Subcutaneous abdominal adipose tissue (tissue), 5 donors: ENCODE results near the gene CADPS2.

Source experiments
- H3K27ac ChIP-seq: one replicate; pipeline ENCODE4 v1.7.0; 2013; ENCODE audit warnings: low read depth, mild to moderate bottlenecking, inconsistent platforms, low read length, moderate library complexity
- H3K27me3 ChIP-seq, 5 donors: one replicate each; pipeline ENCODE4 v1.7.0; 2013; ENCODE audit warnings: low read length in 5 of 5, inconsistent platforms in 1 of 5; ENCODE audit not compliant: control insufficient read depth in 5 of 5, insufficient read depth in 4 of 5
- H3K36me3 ChIP-seq, 5 donors: one replicate each; pipeline ENCODE4 v1.7.0; 2013; ENCODE audit warnings: low read length in 5 of 5; ENCODE audit not compliant: control insufficient read depth in 5 of 5, insufficient read depth in 5 of 5
- H3K4me1 ChIP-seq, 5 donors: one replicate each; pipeline ENCODE4 v1.7.0; 2013; ENCODE audit warnings: low read length in 5 of 5, mild to moderate bottlenecking in 3 of 5, moderate library complexity in 1 of 5; ENCODE audit not compliant: control insufficient read depth in 5 of 5, insufficient read depth in 5 of 5
- H3K4me3 ChIP-seq, 5 donors: one replicate each; pipeline ENCODE4 v1.7.0; 2013; ENCODE audit warnings: low read length in 5 of 5, low read depth in 1 of 5
- H3K9ac ChIP-seq, 5 donors: one replicate each; pipeline ENCODE4 v1.7.0; 2013; ENCODE audit warnings: low read length in 5 of 5, mild to moderate bottlenecking in 4 of 5, moderate library complexity in 3 of 5
- H3K9me3 ChIP-seq, 5 donors: one replicate each; pipeline ENCODE4 v1.7.0; 2013; ENCODE audit warnings: low read length in 5 of 5; ENCODE audit not compliant: control insufficient read depth in 5 of 5
- donor health status: healthy.
- donor health status: healthy.
- donor health status: healthy.
- donor health status: healthy.
- donor health status: healthy.

CADPS2 gene

DNA sequence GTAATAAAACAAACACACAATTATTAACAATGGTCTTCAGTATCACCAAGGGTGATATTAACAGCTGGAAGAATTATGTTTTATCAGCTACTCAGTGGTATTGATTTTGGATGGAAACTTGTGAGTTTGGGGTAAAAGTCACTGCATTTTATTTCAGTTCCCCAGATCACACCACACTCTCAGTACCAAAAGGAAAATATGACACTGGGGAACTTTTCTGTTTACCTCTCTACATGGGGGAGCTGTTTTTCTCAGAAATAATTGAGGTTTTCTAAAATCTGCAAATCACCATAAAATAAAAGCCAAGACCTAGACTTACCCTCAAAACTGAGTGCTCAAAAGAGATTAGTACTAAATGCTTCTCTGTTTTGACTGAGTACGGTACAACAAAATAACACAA is 483.1 kb downstream of the CADPS2 start:
- Histone ChIP-seq H3K9ac (no peak overlapping the region), H3K27me3 (no peaks in the 10 kb centered on the region), H3K36me3 (no peaks in the 10 kb centered on the region), H3K9me3 (no peaks in the 10 kb centered on the region), H3K4me1 (no peaks in the 10 kb centered on the region), H3K27ac (no peak overlapping the region), H3K4me3 (no peak overlapping the region)

DNA sequence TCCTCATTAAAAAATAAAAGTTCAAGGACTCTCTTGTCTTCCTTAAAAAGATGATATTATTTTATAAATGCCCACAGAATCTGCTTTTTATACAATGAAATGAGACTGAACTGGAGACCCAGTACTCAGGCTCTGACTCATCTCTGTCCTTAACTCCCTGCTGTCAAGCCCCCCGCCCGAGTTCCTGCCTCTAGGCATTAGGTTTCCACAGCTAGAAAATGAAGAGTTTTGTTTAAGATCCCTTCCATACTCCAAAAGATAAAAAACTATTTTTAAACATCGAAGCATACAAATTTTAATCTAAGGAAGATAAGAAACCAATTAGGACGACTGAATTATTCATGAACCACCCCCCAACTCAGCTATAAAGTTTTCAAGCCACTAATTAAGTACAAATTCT is 484.0 kb downstream of the CADPS2 start:
- Histone ChIP-seq H3K27ac (no peak overlapping the region), H3K4me1 (no peaks in the 10 kb centered on the region), H3K9ac (no peak overlapping the region), H3K27me3 (no peaks in the 10 kb centered on the region), H3K36me3 (no peaks in the 10 kb centered on the region), H3K9me3 (no peaks in the 10 kb centered on the region), H3K4me3 (no peak overlapping the region)

DNA sequence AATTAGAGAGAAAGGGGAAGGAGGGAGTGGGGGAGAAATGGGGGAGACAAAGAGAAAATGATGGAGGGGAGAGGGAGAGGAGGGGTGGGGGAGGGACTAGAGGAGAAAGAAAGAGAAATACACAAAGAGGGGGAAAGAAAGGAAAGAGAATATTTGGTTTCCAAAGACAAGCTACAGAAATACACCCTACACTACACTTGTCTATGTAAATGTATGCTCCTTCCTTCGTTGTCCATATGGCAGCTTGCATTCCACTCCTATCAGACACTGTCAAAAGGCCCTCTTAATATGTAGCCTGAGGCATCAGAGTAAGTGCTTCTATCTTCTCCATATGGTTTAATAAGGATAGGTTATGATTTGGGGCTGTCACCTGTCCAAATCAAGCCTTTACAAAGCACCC is 488.9 kb downstream of the CADPS2 start:
- Histone ChIP-seq H3K9me3 (no peaks in the 10 kb centered on the region), H3K4me1 (no peaks in the 10 kb centered on the region), H3K36me3 (no peaks in the 10 kb centered on the region), H3K4me3 (no peak overlapping the region), H3K27ac (no peak overlapping the region), H3K9ac (no peak overlapping the region), H3K27me3 (no peaks in the 10 kb centered on the region)

DNA sequence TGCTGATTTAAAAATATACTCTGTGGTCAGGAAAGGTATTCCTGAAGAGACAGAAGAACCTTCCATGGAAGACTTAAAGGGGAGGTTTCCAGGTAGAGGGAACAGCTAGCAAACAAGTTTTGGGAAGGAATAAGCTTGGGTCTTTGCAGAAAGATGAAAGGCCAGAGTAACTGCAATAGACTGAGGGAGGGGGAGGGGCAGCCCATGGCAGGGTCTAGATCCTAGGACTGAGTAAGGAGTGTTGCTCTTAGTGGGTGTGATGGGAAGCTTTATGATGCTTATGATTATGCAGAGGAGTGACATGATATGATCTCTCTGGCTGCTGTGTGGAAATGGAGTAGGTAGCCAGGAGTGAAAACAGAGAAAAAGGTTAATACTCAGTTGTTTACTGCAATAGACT is 491.7 kb downstream of the CADPS2 start:
- Histone ChIP-seq H3K36me3 (no peaks in the 10 kb centered on the region), H3K9me3 (no peaks in the 10 kb centered on the region), H3K9ac (no peak overlapping the region), H3K27me3 (no peaks in the 10 kb centered on the region), H3K4me1 (no peaks in the 10 kb centered on the region), H3K27ac (no peak overlapping the region), H3K4me3 (no peak overlapping the region)

DNA sequence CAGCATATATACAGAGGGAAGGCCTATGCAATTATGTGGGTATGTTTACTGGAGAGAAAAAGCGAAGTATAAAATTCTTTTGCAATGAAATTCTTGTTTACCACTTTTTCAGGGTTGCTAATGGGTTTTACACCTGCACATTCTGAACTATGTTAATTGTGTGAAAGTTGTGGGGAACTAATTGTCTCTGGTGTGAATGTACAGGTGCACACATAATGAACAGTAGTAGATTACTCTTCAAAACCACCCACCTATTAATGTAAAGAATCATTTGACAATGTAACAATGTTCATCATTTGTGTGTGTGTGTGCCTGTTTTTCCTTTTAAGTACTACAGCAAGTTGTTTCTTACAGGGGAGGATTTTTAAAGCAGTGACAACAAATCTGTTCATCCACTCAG is 501.7 kb downstream of the CADPS2 start:
- no peaks in the 10 kb centered on the region for H3K27me3 ChIP-seq
- no peak overlapping the region for H3K4me3 ChIP-seq
- no peaks in the 10 kb centered on the region for H3K4me1 ChIP-seq
- no peak overlapping the region for H3K27ac ChIP-seq
- H3K9ac ChIP-seq = no peak overlapping the region
- H3K36me3 ChIP-seq = peaks cover 0 to 2% (median 0%) of the 10 kb centered on the region in 5 donors
- no peaks in the 10 kb centered on the region for H3K9me3 ChIP-seq

DNA sequence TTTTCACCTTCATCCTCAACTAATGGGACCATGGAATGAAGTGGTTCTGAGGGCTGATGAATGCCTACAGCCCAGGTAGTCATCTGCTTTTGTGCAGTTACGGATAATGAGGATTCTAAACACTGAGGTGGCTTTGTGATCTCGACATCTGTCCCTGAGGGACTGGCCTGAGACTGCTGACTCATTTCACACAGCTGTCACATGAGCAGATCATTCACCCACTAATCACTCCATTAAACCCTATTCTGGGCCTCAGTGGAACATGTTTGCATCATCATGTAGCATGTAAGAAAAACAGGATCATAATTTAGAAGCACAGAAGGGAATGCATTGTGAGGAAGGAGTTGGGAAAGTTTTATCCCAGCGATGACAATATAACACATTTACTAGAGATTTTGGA is 502.3 kb downstream of the CADPS2 start:
- H3K4me1 ChIP-seq = no peaks in the 10 kb centered on the region
- H3K27me3 ChIP-seq = no peaks in the 10 kb centered on the region
- H3K36me3 ChIP-seq = peaks cover 0 to 2% (median 0%) of the 10 kb centered on the region in 5 donors
- H3K9me3 ChIP-seq = no peaks in the 10 kb centered on the region
- H3K4me3 ChIP-seq = no peak overlapping the region
- no peak overlapping the region for H3K9ac ChIP-seq
- no peak overlapping the region for H3K27ac ChIP-seq

DNA sequence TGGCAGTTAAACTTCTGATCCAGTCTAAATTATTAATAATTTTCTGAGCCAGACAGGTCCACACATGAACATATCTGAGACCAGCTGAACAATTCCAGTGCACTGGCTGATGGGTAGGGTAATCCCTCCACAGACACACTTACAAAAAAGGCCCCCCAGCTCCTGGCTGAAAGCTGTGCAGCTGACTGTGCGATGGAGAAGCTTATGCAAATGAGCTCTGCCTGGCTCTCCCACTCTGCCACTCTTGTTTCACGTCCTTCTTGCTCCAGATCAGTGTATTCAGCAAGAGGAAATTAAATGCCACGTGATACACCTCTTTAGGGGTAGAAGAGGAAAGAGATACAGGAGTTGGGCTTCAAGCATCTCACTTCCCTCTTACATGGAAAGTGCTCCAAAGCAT is 505.3 kb downstream of the CADPS2 start:
- peaks cover 0 to 2% (median 0%) of the 10 kb centered on the region in 5 donors for H3K36me3 ChIP-seq
- no peak overlapping the region for H3K4me3 ChIP-seq
- H3K4me1 ChIP-seq = no peaks in the 10 kb centered on the region
- H3K9ac ChIP-seq = no peak overlapping the region
- no peak overlapping the region for H3K27ac ChIP-seq
- H3K27me3 ChIP-seq = no peaks in the 10 kb centered on the region
- H3K9me3 ChIP-seq = no peaks in the 10 kb centered on the region

DNA sequence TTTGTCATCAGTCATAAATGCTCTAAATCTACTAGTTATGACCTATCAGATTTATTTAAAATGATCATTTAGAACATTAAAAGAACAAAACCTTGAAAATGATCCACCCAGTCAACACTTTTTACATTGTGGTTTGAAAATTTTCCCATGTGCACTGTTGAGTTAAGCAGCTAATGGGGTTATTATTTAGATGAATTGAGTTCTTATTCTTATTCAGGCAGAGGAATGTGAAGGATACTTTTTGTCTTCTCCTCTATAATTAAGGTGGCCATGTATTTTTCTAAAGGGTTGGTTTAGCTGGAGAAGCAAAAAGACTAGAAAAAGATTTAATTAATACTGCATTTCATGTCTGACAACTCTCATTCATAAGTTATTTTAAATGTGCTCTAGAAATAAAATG is 506.8 kb downstream of the CADPS2 start:
- Histone ChIP-seq H3K27ac (no peak overlapping the region), H3K27me3 (no peaks in the 10 kb centered on the region), H3K36me3 (peaks cover 0 to 2% (median 0%) of the 10 kb centered on the region in 5 donors), H3K9ac (no peak overlapping the region), H3K4me1 (no peaks in the 10 kb centered on the region), H3K4me3 (no peak overlapping the region), H3K9me3 (no peaks in the 10 kb centered on the region)

DNA sequence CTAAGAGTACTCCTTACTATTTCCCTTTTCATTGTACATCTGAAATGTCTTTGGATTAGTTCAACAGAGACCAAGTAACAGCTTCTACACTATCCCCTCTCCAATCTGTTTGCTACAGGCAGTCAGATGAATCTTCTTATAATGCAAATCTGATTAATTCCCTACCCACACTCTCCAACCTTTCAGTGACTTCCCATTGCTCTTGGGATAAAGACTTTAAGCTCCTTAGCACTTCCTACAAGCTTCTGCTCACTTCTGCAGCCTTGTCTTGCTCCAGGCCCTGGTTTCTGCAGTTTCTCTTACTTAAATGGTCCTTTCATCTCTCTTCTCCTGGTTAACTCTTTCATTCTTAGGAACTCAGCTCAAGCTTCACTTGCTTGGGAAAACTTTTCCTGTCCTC is 516.5 kb downstream of the CADPS2 start:
- H3K4me1 ChIP-seq = no peaks in the 10 kb centered on the region
- H3K9ac ChIP-seq = no peak overlapping the region
- H3K27me3 ChIP-seq = no peaks in the 10 kb centered on the region
- H3K27ac ChIP-seq = no peak overlapping the region
- no peaks in the 10 kb centered on the region for H3K9me3 ChIP-seq
- no peak overlapping the region for H3K4me3 ChIP-seq
- H3K36me3 ChIP-seq = no peaks in the 10 kb centered on the region

DNA sequence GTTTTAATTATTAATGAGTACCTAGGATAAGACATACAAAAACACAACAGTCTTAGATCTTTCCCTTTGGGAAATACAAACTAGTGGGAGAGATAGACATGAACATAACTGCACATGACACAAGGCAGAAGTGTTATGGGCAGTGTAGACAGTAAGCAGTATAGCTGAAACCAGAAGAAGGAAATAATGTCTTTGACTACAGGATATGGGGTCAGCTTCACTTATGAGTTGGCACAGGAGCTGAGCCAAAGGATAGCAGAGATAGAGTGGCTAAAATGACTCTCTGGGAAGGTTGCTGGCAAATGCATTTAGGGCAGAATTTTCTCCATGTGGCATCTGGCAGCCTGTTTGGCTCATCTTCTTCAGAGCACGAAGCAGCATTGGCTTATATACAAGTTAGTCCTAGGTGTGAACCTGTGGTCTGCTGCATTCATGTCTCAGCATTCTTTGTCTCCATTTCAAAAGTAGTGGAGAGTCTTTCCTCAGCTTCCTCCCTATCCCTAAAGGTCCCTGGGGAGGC is 521.4 kb downstream of the CADPS2 start:
- H3K36me3 ChIP-seq = no peaks in the 10 kb centered on the region
- H3K4me1 ChIP-seq = no peaks in the 10 kb centered on the region
- no peak overlapping the region for H3K4me3 ChIP-seq
- H3K27me3 ChIP-seq = no peaks in the 10 kb centered on the region
- no peaks in the 10 kb centered on the region for H3K9me3 ChIP-seq
- H3K27ac ChIP-seq = no peak overlapping the region
- no peak overlapping the region for H3K9ac ChIP-seq

DNA sequence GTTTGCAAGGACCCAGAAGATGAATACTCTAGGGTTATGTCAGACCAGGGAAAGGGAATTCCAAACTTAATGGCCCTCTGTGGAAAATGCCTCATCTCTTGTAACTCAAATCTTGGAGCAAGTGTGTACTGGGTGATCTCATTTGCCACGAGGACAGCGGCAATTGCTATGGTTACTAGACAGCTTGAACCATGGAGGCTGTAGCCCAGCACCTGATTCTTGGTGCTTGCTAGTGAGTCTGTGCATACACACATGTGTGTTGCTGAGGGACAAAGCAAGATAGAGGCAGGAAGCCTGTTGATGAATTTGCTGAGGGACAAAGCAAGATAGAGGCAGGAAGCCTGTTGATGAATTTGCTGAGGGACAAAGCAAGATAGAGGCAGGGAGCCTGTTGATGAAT is 523.1 kb downstream of the CADPS2 start:
- Histone ChIP-seq H3K4me3 (no peak overlapping the region), H3K36me3 (peaks cover 0 to 3% (median 0%) of the 10 kb centered on the region in 5 donors), H3K27ac (no peak overlapping the region), H3K27me3 (no peaks in the 10 kb centered on the region), H3K9me3 (no peaks in the 10 kb centered on the region), H3K9ac (no peak overlapping the region), H3K4me1 (no peaks in the 10 kb centered on the region)
